A549 (cell line): ENCODE results near the gene THAP4. TPM values are rescaled to one million over a fixed set of nuclear protein-coding genes. Genes with fewer than 3 reads are reported as not detected.

Source experiments
- ATAC-seq, 2 experiments: fragments of 200-7000 bp in 1 of 2; fragments of >200 bp in 1 of 2; cut with Nextera tagmentation in 1 of 2; cut with Tn5 transposase in 1 of 2; 3 replicates each; pipeline versions ENCODE4 v1.8.0 to v1.9.1; 2018 to 2020; ENCODE audit warnings: mild to moderate bottlenecking in 1 of 2, moderate library complexity in 1 of 2
- CTCF ChIA-PET: fragments of 300-600 bp; sonication (Branson Sonifier 250); formaldehyde crosslinking; extraction: SDS; loops from one replicate; lab custom pipeline; 2021; ENCODE audit warnings: antibody characterized with exemption, inconsistent platforms; lab: Yijun Ruan, JAX
- POLR2A ChIA-PET: fragments of 350-600 bp; formaldehyde crosslinking; extraction: SDS; loops from one replicate; lab custom pipeline; 2021; ENCODE audit warnings: antibody characterized with exemption, inconsistent platforms; lab: Yijun Ruan, JAX
- DNase-seq, 2 experiments: peaks; one replicate each; pipeline versions ENCODE4 v3.0.0 to v3.0.0-alpha.2; 2011 to 2016; ENCODE audit warnings: low read depth in 1 of 2, low spot score in 1 of 2
- FAIRE-seq: peaks from 2 replicates; lab custom pipeline; 2011; peaks lifted over from hg19 to GRCh38; lab: Jason Lieb, UNC
- H3K27ac ChIP-seq, 2 experiments: fragments of >200 bp; sonication (Bioruptor Twin); formaldehyde crosslinking; 3 replicates each; pipeline ENCODE4 v1.5.1; 2016 to 2017
- H3K4me1 ChIP-seq: fragments of >200 bp; sonication (Bioruptor Twin); formaldehyde crosslinking; 3 replicates; pipeline ENCODE4 v1.6.1; 2016
- H3K4me2 ChIP-seq: fragments of >200 bp; sonication (Bioruptor Twin); formaldehyde crosslinking; 3 replicates; pipeline ENCODE4 v1.6.1; 2016
- H3K4me3 ChIP-seq: fragments of >200 bp; sonication (Bioruptor Twin); formaldehyde crosslinking; 3 replicates; pipeline ENCODE4 v1.5.1; 2016
- H3K9me3 ChIP-seq: fragments of >200 bp; sonication (Bioruptor Twin); formaldehyde crosslinking; 3 replicates; pipeline ENCODE4 v1.6.1; 2016
- ATOH8 ChIP-seq: fragments of 250-450 bp; sonication (Bioruptor Pico); IDR thresholded peaks from 2 replicates; pipeline ENCODE4 v1.5.0; 2020; ENCODE audit warnings: low read depth, mild to moderate bottlenecking, moderate library complexity
- BCL3 ChIP-seq: fragments of >200 bp; sonication (Bioruptor Twin); formaldehyde crosslinking; IDR thresholded peaks from 3 replicates; pipeline ENCODE4 v1.6.1; 2016
- CBX2 ChIP-seq: fragments of 200-600 bp; sonication (generic); IDR thresholded peaks from 2 replicates; pipeline ENCODE4 v1.6.1; 2016; ENCODE audit warnings: low read depth, mild to moderate bottlenecking, borderline replicate concordance
- EHF ChIP-seq: fragments of 250-450 bp; sonication (Bioruptor Pico); IDR thresholded peaks from 2 replicates; pipeline ENCODE4 v1.5.0; 2020; ENCODE audit warnings: mild to moderate bottlenecking
- ESRRA ChIP-seq: fragments of 150-350 bp; IDR thresholded peaks from 2 replicates; pipeline ENCODE4 v1.6.1; 2014; ENCODE audit warnings: mild to moderate bottlenecking, low read length, borderline replicate concordance
- FOSB ChIP-seq: fragments of 250-450 bp; sonication (Bioruptor Pico); IDR thresholded peaks from 2 replicates; pipeline ENCODE4 v1.5.0; 2020; ENCODE audit warnings: mild to moderate bottlenecking, moderate library complexity
- HMGXB4 ChIP-seq: fragments of 250-450 bp; sonication (Bioruptor Pico); IDR thresholded peaks from 2 replicates; pipeline ENCODE4 v1.5.0; 2021; ENCODE audit warnings: mild to moderate bottlenecking, moderate library complexity, borderline replicate concordance
- HOXA7 ChIP-seq: fragments of 250-450 bp; sonication (Bioruptor Pico); IDR thresholded peaks from 2 replicates; pipeline ENCODE4 v1.5.0; 2020; ENCODE audit warnings: mild to moderate bottlenecking, moderate library complexity
- HOXB5 ChIP-seq: fragments of 250-450 bp; sonication (Bioruptor Pico); IDR thresholded peaks from 2 replicates; pipeline ENCODE4 v1.5.0; 2020; ENCODE audit warnings: mild to moderate bottlenecking, moderate library complexity
- KDM1A ChIP-seq: fragments of 200-600 bp; sonication (generic); IDR thresholded peaks from 2 replicates; pipeline ENCODE4 v1.6.1; 2016; ENCODE audit warnings: low read depth, mild to moderate bottlenecking
- MAX ChIP-seq: IDR thresholded peaks from 2 replicates; pipeline ENCODE4 v1.6.1; 2012
- MAZ ChIP-seq: fragments of 150-350 bp; IDR thresholded peaks from 2 replicates; pipeline ENCODE4 v1.6.1; 2014; ENCODE audit warnings: antibody characterized with exemption, low read depth, low read length, borderline replicate concordance
- PBX3 ChIP-seq: IDR thresholded peaks from 2 replicates; pipeline ENCODE4 v1.6.1; 2012
- POLR2A ChIP-seq: IDR thresholded peaks from 2 replicates; pipeline ENCODE4 v1.6.1; 2012; ENCODE audit warnings: mild to moderate bottlenecking, low read length
- RAD21 ChIP-seq, 2 experiments: fragments of >200 bp in 1 of 2; sonication (Bioruptor Twin) in 1 of 2; formaldehyde crosslinking in 1 of 2; IDR thresholded peaks in 1 of 2; conservative IDR thresholded peaks in 1 of 2; 2 replicates in 1 of 2; 3 replicates in 1 of 2; pipeline ENCODE4 v1.6.1; 2012 to 2018; ENCODE audit warnings: inconsistent platforms in 1 of 2
- RFX5 ChIP-seq: fragments of 450-650 bp; IDR thresholded peaks from 2 replicates; pipeline ENCODE4 v1.7.1; 2014; ENCODE audit warnings: antibody characterized with exemption, mild to moderate bottlenecking, moderate library complexity
- SMC3 ChIP-seq: fragments of >200 bp; sonication (Bioruptor Twin); formaldehyde crosslinking; IDR thresholded peaks from 3 replicates; pipeline ENCODE4 v1.6.1; 2018; ENCODE audit warnings: inconsistent platforms
- TP53 ChIP-seq: fragments of 250-450 bp; sonication (Bioruptor Pico); IDR thresholded peaks from 2 replicates; pipeline ENCODE4 v1.5.0; 2021; ENCODE audit warnings: mild to moderate bottlenecking, moderate library complexity
- ZNF302 ChIP-seq: fragments of 250-450 bp; sonication (Bioruptor Pico); IDR thresholded peaks from 2 replicates; pipeline ENCODE4 v1.9.0; 2021; ENCODE audit warnings: inconsistent platforms, mild to moderate bottlenecking, moderate library complexity
- WGBS: methylation state at CpG from one replicate; pipeline ENCODE4 v1.1.6; 2017; ENCODE audit errors: missing lambda C conversion rate; 5-methylcytosine and 5-hydroxymethylcytosine counted together
- polyA plus RNA-seq, 4 experiments: library from polyadenylated mRNA; depleted of rRNA in 3 of 4; stranded (reverse); fragments of >200 nt; fragmentation: RNase III in 1 of 4; extraction: RNeasy Plus Mini Kit Qiagen cat#74134 plus additional on column Dnase treatment in 1 of 4; gene quantifications; 2 replicates in 3 of 4; 3 replicates in 1 of 4; pipeline ENCODE4 v1.2.3, GENCODE V29; 2011 to 2017

THAP4 gene
- polyA plus RNA-seq, 2 of the 4 experiments (the other 2 are of a cell fraction) = 36.1 to 51.0 TPM

- H3K4me3 ChIP-seq = no peak overlapping the region
- no peak for FAIRE-seq
- no peaks in the 10 kb centered on the region for H3K9me3 ChIP-seq
- no peak overlapping the region for H3K4me2 ChIP-seq
- H3K27ac ChIP-seq = no peak overlapping the region
- H3K4me1 ChIP-seq = 0 out of 3 replicates have a peak, but pooled peaks cover 4% of the 10 kb centered on the region
- no peak for DNase-seq
- ChIA-PET CTCF (interaction anchor here (0.8 to 1.9 kb wide), 3 partner anchors 9 to 590 kb away, joined by 4 to 11 read pairs (median 5); no protein-coding TSS in a partner anchor), POLR2A (no interaction called here)
- ATAC-seq = no peak
- TF ChIP-seq FOSB = no peak
- no peak for TF ChIP-seq POLR2A
- no peak for TF ChIP-seq ESRRA
- no peak for TF ChIP-seq HOXB5 (CRISPR knock-in tag)
- TF ChIP-seq TP53 = no peak
- no peak for TF ChIP-seq CBX2
- TF ChIP-seq RFX5 = no peak
- no peak for TF ChIP-seq ZNF302 (CRISPR knock-in tag)
- TF ChIP-seq HOXA7 (CRISPR knock-in tag) = no peak
- no peak for TF ChIP-seq PBX3
- no peak for TF ChIP-seq MAZ
- WGBS = 97% methylated on average over 21 of the region's 21 CpGs
Measured at GRCh38 chr2:241668354-241668753, 31.4 kb upstream of the THAP4 start.

GRCh38 chr2:241666627-241667400 is 29.9 kb upstream of the THAP4 start:
- ATAC-seq (no peak), DNase-seq (no peak), FAIRE-seq (no peak)
- Histone ChIP-seq H3K4me1 (0 out of 3 replicates have a peak, but pooled peaks cover 4% of the 10 kb centered on the region), H3K4me3 (no peak overlapping the region), H3K27ac (no peak overlapping the region), H3K4me2 (no peak overlapping the region), H3K9me3 (no peaks in the 10 kb centered on the region)
- WGBS = 95% methylated on average over 33 of the region's 42 CpGs
- ChIA-PET POLR2A (no interaction called here), CTCF (interaction anchor here (1.9 kb wide), 1 partner anchor 8 kb away, joined by 11 read pairs; no protein-coding TSS in a partner anchor)
- TF ChIP-seq MAX = no peak
- TF ChIP-seq RFX5 = no peak
- TF ChIP-seq EHF = no peak
- no peak for TF ChIP-seq ATOH8 (CRISPR knock-in tag)
- no peak for TF ChIP-seq HMGXB4
- no peak for TF ChIP-seq RAD21 (conservative IDR thresholded peaks at IDR 0.05 in 1 of 2, IDR thresholded peaks at IDR 0.05 in 1 of 2)
- TF ChIP-seq SMC3 = no peak
- TF ChIP-seq BCL3 = no peak
- TF ChIP-seq KDM1A = no peak
